ENCODE data around the gene ITK.

- no peak for TF ChIP-seq MYC (IDR thresholded peaks at IDR 0.05; ENCODE audit: low read depth, low read length)
- TF ChIP-seq CTCF (IDR thresholded peaks at IDR 0.05; ENCODE audit: low read depth, low read length): no peak
Measured at GRCh38 chr5:157284458-157285212, 104.0 kb downstream of the ITK start.
